ENCODE results near the gene DNHD1. TPM values are rescaled to one million over a fixed set of nuclear protein-coding genes. Genes with fewer than 3 reads are reported as not detected.
A peak's percentile ranks its signal among the peaks of the same experiment; 100 is the strongest.

DNHD1 gene
- total and polyA plus RNA-seq, 9 of the 15 experiments (the other 6 are each of a cell fraction or from before 2014, with no cell fraction given): 0.82 to 9.7 (median 3.8) TPM

DNA sequence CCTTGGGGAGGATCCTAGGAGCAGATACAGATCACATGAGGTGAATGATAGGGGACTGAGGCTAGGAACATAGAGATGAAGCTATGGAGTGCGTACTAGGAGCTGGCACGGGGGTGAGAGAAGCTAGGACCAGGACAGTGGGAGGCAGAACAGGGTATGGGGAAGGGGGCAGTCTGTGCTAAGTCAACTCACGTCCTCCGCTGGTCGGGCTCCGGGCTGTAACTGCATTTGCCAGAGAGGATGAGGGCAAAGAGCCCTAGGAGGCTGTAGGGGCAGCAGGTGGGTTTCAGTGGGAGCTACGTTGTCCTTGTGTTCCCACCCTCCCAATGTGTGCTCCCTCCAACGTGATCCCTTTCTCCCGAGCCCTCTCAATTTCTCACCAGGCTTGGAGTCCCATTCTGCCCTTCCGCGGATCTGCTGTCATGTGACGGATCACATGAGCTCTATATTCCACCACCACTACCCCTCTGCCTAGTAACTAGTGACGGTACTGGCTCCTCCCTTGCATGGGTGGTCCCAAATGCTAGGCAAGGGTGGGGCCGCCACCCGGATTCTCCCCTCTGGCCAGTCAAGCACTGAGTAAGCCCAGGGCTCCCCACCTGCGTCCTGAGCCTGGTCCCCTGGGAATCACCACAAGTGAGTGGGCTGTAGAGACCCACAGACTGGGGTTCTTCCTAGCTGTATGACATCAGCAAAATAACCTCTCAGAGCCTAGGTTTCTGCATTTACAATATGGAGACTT, 122.1 kb downstream of the DNHD1 start, which contains the start of gene TPP1 (continued):
- TF ChIP-seq, protein P1, sequence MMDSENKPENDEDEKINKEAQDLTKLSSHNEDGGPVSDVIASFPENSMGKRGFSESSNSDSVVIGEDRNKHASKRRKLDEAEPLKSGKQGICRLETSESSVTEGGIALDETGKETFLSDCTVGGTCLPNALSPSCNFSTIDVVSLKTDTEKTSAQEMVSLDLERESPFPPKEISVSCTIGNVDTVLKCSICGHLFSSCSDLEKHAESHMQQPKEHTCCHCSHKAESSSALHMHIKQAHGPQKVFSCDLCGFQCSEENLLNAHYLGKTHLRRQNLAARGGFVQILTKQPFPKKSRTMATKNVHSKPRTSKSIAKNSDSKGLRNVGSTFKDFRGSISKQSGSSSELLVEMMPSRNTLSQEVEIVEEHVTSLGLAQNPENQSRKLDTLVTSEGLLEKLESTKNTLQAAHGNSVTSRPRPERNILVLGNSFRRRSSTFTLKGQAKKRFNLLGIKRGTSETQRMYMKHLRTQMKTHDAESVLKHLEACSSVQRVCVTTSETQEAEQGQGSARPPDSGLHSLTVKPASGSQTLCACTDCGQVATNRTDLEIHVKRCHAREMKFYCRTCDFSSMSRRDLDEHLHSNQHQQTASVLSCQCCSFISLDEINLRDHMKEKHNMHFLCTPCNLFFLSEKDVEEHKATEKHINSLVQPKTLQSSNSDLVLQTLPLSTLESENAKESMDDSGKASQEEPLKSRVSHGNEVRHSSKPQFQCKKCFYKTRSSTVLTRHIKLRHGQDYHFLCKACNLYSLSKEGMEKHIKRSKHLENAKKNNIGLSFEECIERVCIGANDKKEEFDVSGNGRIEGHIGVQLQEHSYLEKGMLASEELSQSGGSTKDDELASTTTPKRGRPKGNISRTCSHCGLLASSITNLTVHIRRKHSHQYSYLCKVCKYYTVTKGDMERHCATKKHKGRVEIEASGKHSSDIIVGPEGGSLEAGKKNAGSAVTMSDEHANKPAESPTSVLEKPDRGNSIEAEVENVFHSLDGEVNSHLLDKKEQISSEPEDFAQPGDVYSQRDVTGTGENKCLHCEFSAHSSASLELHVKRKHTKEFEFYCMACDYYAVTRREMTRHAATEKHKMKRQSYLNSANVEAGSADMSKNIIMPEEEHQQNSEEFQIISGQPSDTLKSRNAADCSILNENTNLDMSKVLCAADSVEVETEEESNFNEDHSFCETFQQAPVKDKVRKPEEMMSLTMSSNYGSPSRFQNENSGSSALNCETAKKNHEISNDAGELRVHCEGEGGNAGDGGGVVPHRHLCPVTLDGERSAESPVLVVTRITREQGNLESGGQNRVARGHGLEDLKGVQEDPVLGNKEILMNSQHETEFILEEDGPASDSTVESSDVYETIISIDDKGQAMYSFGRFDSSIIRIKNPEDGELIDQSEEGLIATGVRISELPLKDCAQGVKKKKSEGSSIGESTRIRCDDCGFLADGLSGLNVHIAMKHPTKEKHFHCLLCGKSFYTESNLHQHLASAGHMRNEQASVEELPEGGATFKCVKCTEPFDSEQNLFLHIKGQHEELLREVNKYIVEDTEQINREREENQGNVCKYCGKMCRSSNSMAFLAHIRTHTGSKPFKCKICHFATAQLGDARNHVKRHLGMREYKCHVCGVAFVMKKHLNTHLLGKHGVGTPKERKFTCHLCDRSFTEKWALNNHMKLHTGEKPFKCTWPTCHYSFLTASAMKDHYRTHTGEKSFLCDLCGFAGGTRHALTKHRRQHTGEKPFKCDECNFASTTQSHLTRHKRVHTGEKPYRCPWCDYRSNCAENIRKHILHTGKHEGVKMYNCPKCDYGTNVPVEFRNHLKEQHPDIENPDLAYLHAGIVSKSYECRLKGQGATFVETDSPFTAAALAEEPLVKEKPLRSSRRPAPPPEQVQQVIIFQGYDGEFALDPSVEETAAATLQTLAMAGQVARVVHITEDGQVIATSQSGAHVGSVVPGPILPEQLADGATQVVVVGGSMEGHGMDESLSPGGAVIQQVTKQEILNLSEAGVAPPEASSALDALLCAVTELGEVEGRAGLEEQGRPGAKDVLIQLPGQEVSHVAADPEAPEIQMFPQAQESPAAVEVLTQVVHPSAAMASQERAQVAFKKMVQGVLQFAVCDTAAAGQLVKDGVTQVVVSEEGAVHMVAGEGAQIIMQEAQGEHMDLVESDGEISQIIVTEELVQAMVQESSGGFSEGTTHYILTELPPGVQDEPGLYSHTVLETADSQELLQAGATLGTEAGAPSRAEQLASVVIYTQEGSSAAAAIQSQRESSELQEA (IDR thresholded peaks at IDR 0.05; ENCODE audit: low read depth): no peak
- TF ChIP-seq CSDE1 (IDR thresholded peaks at IDR 0.05) (no peak), ELF4 (CRISPR knock-in tag; IDR thresholded peaks at IDR 0.05) (0 out of 2 replicates have a peak, but pooled peaks have one; percentile 2), NFXL1 (CRISPR knock-in tag; IDR thresholded peaks at IDR 0.05) (no peak), NR2C1 (IDR thresholded peaks at IDR 0.05) (peak; percentile 9; the same call in 1 of the 2 replicates), NR2C1 (tag; IDR thresholded peaks at IDR 0.05) (no peak), ETV1 (tag; conservative IDR thresholded peaks at IDR 0.05; ENCODE audit: low read depth) (no peak), JUNB (CRISPR knock-in tag; conservative IDR thresholded peaks at IDR 0.05) (no peak), ELF1 (tag; IDR thresholded peaks at IDR 0.05) (no peak; the same call in 1 of the 2 replicates), PHTF2 (CRISPR knock-in tag; IDR thresholded peaks at IDR 0.05) (no peak), U2AF1 (optimal IDR thresholded peaks at IDR 0.05; ENCODE audit: low read depth, low read length) (no peak)
- TF ChIP-seq, protein P2, sequence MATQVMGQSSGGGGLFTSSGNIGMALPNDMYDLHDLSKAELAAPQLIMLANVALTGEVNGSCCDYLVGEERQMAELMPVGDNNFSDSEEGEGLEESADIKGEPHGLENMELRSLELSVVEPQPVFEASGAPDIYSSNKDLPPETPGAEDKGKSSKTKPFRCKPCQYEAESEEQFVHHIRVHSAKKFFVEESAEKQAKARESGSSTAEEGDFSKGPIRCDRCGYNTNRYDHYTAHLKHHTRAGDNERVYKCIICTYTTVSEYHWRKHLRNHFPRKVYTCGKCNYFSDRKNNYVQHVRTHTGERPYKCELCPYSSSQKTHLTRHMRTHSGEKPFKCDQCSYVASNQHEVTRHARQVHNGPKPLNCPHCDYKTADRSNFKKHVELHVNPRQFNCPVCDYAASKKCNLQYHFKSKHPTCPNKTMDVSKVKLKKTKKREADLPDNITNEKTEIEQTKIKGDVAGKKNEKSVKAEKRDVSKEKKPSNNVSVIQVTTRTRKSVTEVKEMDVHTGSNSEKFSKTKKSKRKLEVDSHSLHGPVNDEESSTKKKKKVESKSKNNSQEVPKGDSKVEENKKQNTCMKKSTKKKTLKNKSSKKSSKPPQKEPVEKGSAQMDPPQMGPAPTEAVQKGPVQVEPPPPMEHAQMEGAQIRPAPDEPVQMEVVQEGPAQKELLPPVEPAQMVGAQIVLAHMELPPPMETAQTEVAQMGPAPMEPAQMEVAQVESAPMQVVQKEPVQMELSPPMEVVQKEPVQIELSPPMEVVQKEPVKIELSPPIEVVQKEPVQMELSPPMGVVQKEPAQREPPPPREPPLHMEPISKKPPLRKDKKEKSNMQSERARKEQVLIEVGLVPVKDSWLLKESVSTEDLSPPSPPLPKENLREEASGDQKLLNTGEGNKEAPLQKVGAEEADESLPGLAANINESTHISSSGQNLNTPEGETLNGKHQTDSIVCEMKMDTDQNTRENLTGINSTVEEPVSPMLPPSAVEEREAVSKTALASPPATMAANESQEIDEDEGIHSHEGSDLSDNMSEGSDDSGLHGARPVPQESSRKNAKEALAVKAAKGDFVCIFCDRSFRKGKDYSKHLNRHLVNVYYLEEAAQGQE (IDR thresholded peaks at IDR 0.05; ENCODE audit: borderline replicate concordance): peak; percentile 96
- TF ChIP-seq, protein P2 (CRISPR knock-in tag; IDR thresholded peaks at IDR 0.05; ENCODE audit: low read depth): no peak
